DND-41 (cell line): ENCODE data around the gene CDX1.

Experiments
- ATAC-seq: fragments of 200-7000 bp; cut with Tn5 transposase; 3 replicates; pipeline ENCODE4 v1.9.1; 2021; ENCODE audit warnings: low read depth; ENCODE audit not compliant: insufficient read depth
- DNase-seq: peaks from one replicate; pipeline ENCODE4 v3.0.0-alpha.2; 2020
- H2AFZ ChIP-seq: 2 replicates; pipeline ENCODE4 v1.6.0; 2012; ENCODE audit warnings: low read depth, low read length
- H3K27ac ChIP-seq: 2 replicates; pipeline ENCODE4 v1.5.1; 2012; ENCODE audit warnings: low read length, inconsistent platforms
- H3K27me3 ChIP-seq: fragments of 200-600 bp; sonication (generic); 2 replicates; pipeline ENCODE4 v1.6.0; 2012; ENCODE audit warnings: low read length, mild to moderate bottlenecking, inconsistent platforms; ENCODE audit not compliant: insufficient read depth, poor library complexity
- H3K36me3 ChIP-seq: 2 replicates; pipeline ENCODE4 v1.5.1; 2012; ENCODE audit warnings: low read length, inconsistent platforms; ENCODE audit not compliant: insufficient read depth
- H3K4me1 ChIP-seq: 2 replicates; pipeline ENCODE4 v1.5.1; 2012; ENCODE audit warnings: mild to moderate bottlenecking, low read length; ENCODE audit not compliant: insufficient read depth
- H3K4me2 ChIP-seq: 2 replicates; pipeline ENCODE4 v1.6.0; 2012; ENCODE audit warnings: mild to moderate bottlenecking, moderate library complexity, low read length, inconsistent platforms; ENCODE audit not compliant: insufficient read depth
- H3K4me3 ChIP-seq, 2 experiments: fragments of 200-600 bp in 1 of 2; shearing (Covaris generic) in 1 of 2; 2 replicates each; pipeline ENCODE4 v1.5.1; 2012 to 2016; ENCODE audit warnings: inconsistent platforms in 2 of 2, low read length in 2 of 2, mild to moderate bottlenecking in 2 of 2, low read depth in 1 of 2, moderate library complexity in 1 of 2
- H3K79me2 ChIP-seq: 2 replicates; pipeline ENCODE4 v1.6.0; 2012; ENCODE audit warnings: low read length, inconsistent platforms; ENCODE audit not compliant: insufficient read depth
- H3K9ac ChIP-seq: 2 replicates; pipeline ENCODE4 v1.6.0; 2012; ENCODE audit warnings: low read depth, mild to moderate bottlenecking, inconsistent platforms, low read length, moderate library complexity
- H3K9me3 ChIP-seq: 2 replicates; pipeline ENCODE4 v1.5.1; 2012; ENCODE audit warnings: low read length, moderate library complexity, mild to moderate bottlenecking, inconsistent platforms; ENCODE audit not compliant: insufficient read depth, severe bottlenecking
- H4K20me1 ChIP-seq: 2 replicates; pipeline ENCODE4 v1.6.0; 2012; ENCODE audit warnings: low read length; ENCODE audit not compliant: insufficient read depth
- CTCF ChIP-seq: IDR thresholded peaks from 2 replicates; pipeline ENCODE4 v1.5.1; 2012; ENCODE audit warnings: borderline replicate concordance, low read length, moderate library complexity, mild to moderate bottlenecking; ENCODE audit not compliant: poor library complexity, severe bottlenecking; ENCODE audit errors: extremely low read depth
- EZH2 ChIP-seq: IDR thresholded peaks from 3 replicates; pipeline ENCODE4 v1.6.1; 2012; ENCODE audit warnings: borderline replicate concordance, low read depth, mild to moderate bottlenecking, moderate library complexity, low read length, inconsistent platforms; ENCODE audit not compliant: severe bottlenecking

Gene CDX1

GRCh38 chr5:150142185-150142958, 24.2 kb upstream of the CDX1 start:
- Histone ChIP-seq H4K20me1 (0 out of 2 replicates have a peak, but pooled peaks cover 5% of the 10 kb centered on the region), H3K4me2 (no peak overlapping the region), H3K9ac (no peak overlapping the region), H3K36me3 (no peaks in the 10 kb centered on the region), H2AFZ (no peak overlapping the region), H3K27me3 (no peaks in the 10 kb centered on the region), H3K27ac (no peak overlapping the region), H3K4me1 (no peaks in the 10 kb centered on the region), H3K79me2 (no peaks in the 10 kb centered on the region), H3K4me3 (no peak overlapping the region), H3K9me3 (no peaks in the 10 kb centered on the region)
- TF ChIP-seq CTCF: no peak
- no peak for TF ChIP-seq EZH2
- ATAC-seq (no peak), DNase-seq (no peak)

GRCh38 chr5:150142959-150143349, 23.6 kb upstream of the CDX1 start:
- Histone ChIP-seq H3K79me2 (no peaks in the 10 kb centered on the region), H2AFZ (no peak overlapping the region), H3K27ac (no peak overlapping the region), H3K4me2 (no peak overlapping the region), H3K27me3 (no peaks in the 10 kb centered on the region), H3K4me3 (no peak overlapping the region), H3K4me1 (no peaks in the 10 kb centered on the region), H3K36me3 (no peaks in the 10 kb centered on the region), H3K9ac (no peak overlapping the region), H3K9me3 (no peaks in the 10 kb centered on the region), H4K20me1 (0 out of 2 replicates have a peak, but pooled peaks cover 5% of the 10 kb centered on the region)
- DNase-seq (no peak), ATAC-seq (no peak)
- TF ChIP-seq CTCF (no peak), EZH2 (no peak)

- Histone ChIP-seq H3K4me2 (no peak overlapping the region), H2AFZ (no peak overlapping the region), H3K79me2 (no peaks in the 10 kb centered on the region), H3K9me3 (no peaks in the 10 kb centered on the region), H3K4me1 (no peaks in the 10 kb centered on the region), H3K27me3 (no peaks in the 10 kb centered on the region), H3K4me3 (no peak overlapping the region), H3K9ac (no peak overlapping the region), H4K20me1 (0 out of 2 replicates have a peak, but pooled peaks cover 5% of the 10 kb centered on the region), H3K27ac (no peak overlapping the region), H3K36me3 (no peaks in the 10 kb centered on the region)
- ATAC-seq (no peak), DNase-seq (no peak)
- no peak for TF ChIP-seq EZH2
- no peak for TF ChIP-seq CTCF
These were observed 23.0 kb upstream of the CDX1 start for GRCh38 chr5:150143350-150144245.
